ENCODE data around the gene EMCN. TPM values are rescaled to one million over a fixed set of nuclear protein-coding genes. Genes with fewer than 3 reads are reported as not detected.
"Not testable (repeated sequence)": the region's sequence is repeated elsewhere in the genome, so short reads cannot be mapped to it uniquely, and the experiment has no call there.

Gene EMCN
- polyA plus RNA-seq, 3 donors = not detected

DNA sequence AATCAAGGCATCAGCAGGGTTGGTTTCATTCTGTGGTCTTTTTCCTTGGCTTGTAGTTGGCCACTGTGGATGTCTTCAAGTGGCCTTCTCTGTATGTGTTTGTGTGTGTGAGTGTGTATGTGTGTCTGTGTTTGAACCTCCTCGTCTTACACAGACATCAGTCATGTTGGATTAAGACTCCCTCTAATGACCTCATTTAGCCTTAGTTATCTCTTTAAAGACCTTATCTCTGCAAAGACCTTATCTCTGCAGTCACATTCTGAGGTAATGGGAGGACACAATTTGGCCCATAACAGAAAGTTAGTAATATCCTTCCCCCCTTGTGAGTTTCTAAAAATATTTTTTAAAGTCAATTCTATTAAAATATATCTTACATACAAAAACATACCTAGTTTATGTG lies 126.7 kb downstream of the EMCN start:
- no peak overlapping the region for H3K4me3 Mint-ChIP-seq
- DNase-seq = no peak
- no peaks in the 10 kb centered on the region for H3K4me1 Mint-ChIP-seq
- TF ChIP-seq, protein P1, sequence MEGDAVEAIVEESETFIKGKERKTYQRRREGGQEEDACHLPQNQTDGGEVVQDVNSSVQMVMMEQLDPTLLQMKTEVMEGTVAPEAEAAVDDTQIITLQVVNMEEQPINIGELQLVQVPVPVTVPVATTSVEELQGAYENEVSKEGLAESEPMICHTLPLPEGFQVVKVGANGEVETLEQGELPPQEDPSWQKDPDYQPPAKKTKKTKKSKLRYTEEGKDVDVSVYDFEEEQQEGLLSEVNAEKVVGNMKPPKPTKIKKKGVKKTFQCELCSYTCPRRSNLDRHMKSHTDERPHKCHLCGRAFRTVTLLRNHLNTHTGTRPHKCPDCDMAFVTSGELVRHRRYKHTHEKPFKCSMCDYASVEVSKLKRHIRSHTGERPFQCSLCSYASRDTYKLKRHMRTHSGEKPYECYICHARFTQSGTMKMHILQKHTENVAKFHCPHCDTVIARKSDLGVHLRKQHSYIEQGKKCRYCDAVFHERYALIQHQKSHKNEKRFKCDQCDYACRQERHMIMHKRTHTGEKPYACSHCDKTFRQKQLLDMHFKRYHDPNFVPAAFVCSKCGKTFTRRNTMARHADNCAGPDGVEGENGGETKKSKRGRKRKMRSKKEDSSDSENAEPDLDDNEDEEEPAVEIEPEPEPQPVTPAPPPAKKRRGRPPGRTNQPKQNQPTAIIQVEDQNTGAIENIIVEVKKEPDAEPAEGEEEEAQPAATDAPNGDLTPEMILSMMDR (IDR thresholded peaks at IDR 0.05) = no peak
- H2AFZ ChIP-seq (ENCODE audit: insufficient read depth, low read depth, low read length, poor library complexity, severe bottlenecking) = no peak overlapping the region
- H3K9me3 ChIP-seq (replicated peaks in 1 of 2; ENCODE audit: control insufficient read depth in 1 of 2, insufficient read depth in 1 of 2, low read length in 2 of 2) = no peaks in the 10 kb centered on the region
- H3K36me3 ChIP-seq (replicated peaks in 1 of 2; ENCODE audit: control insufficient read depth in 1 of 2, insufficient read depth in 2 of 2, low read length in 2 of 2) = no peaks in the 10 kb centered on the region
- no peaks in the 10 kb centered on the region for H3K79me2 ChIP-seq (ENCODE audit: insufficient read depth, low read length)
- no CpG with 5 or more reads among the region's 1 CpG for WGBS (ENCODE audit: insufficient coverage)
- H3K27ac Mint-ChIP-seq = no peak overlapping the region
- intact Hi-C loops (cut with micrococcal nuclease) = no loop called here
- H3K9me3 Mint-ChIP-seq = peaks cover 0 to 3% (median 0%) of the 10 kb centered on the region in 7 donors
- H3K27me3 ChIP-seq (ENCODE audit: control insufficient read depth in 2 of 2, insufficient read depth in 2 of 2, low read length in 2 of 2) = no peaks in the 10 kb centered on the region
- no peak overlapping the region for H3K27ac ChIP-seq (ENCODE audit: low read depth in 1 of 2, low read length in 2 of 2)
- H3K4me2 ChIP-seq (replicated peaks; ENCODE audit: extremely low read depth, low read length, poor library complexity, severe bottlenecking) = no peak overlapping the region
- no peak overlapping the region for H3K4me3 ChIP-seq (replicated peaks in 1 of 3; ENCODE audit: low read depth in 2 of 3, low read length in 3 of 3)
- H3K9ac ChIP-seq (ENCODE audit: insufficient read depth, low read length, poor library complexity, severe bottlenecking) = no peak overlapping the region
- H4K20me1 ChIP-seq (ENCODE audit: insufficient read depth, low read length) = no peaks in the 10 kb centered on the region
- H3K36me3 Mint-ChIP-seq = no peaks in the 10 kb centered on the region
- H3K4me1 ChIP-seq (ENCODE audit: control insufficient read depth in 1 of 2, insufficient read depth in 2 of 2, low read length in 2 of 2) = no peaks in the 10 kb centered on the region
- no peaks in the 10 kb centered on the region for H3K27me3 Mint-ChIP-seq (ENCODE audit: low read depth in 3 of 3)

DNA sequence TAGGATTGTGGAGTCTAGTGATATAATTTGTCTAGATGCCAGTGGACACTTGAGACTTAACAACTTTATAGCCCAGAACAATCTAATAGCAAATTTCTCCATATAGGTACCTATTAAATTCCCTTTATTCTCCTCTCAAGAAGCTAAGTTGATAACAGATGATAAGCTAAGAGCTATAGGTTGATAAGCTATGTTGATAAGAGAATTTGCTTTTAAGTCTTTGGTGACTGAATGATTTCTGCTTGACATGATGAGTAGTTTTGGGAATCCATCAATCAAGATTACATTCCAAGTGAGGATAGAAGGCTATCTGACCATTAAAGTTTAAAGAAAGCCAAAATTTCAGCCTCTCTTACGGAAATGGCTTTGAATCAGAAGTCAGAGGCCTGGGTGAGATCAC lies 131.6 kb downstream of the EMCN start:
- Mint-ChIP-seq H3K4me3 (no peak overlapping the region), H3K36me3 (no peaks in the 10 kb centered on the region), H3K27ac (no peak overlapping the region), H3K27me3 (ENCODE audit: low read depth in 3 of 3) (no peaks in the 10 kb centered on the region), H3K4me1 (peaks cover 2% of the 10 kb centered on the region), H3K9me3 (peaks cover 0 to 5% (median 0%) of the 10 kb centered on the region in 7 donors)
- no peak overlapping the region for H3K4me2 ChIP-seq (replicated peaks; ENCODE audit: extremely low read depth, low read length, poor library complexity, severe bottlenecking)
- H3K27me3 ChIP-seq (ENCODE audit: control insufficient read depth in 2 of 2, insufficient read depth in 2 of 2, low read length in 2 of 2) = no peaks in the 10 kb centered on the region
- H2AFZ ChIP-seq (ENCODE audit: insufficient read depth, low read depth, low read length, poor library complexity, severe bottlenecking) = no peak overlapping the region
- H3K27ac ChIP-seq (ENCODE audit: low read depth in 1 of 2, low read length in 2 of 2) = no peak overlapping the region
- no peaks in the 10 kb centered on the region for H4K20me1 ChIP-seq (ENCODE audit: insufficient read depth, low read length)
- H3K36me3 ChIP-seq (replicated peaks in 1 of 2; ENCODE audit: control insufficient read depth in 1 of 2, insufficient read depth in 2 of 2, low read length in 2 of 2) = no peaks in the 10 kb centered on the region
- no peak overlapping the region for H3K4me3 ChIP-seq (replicated peaks in 1 of 3; ENCODE audit: low read depth in 2 of 3, low read length in 3 of 3)
- H3K9me3 ChIP-seq (replicated peaks in 1 of 2; ENCODE audit: control insufficient read depth in 1 of 2, insufficient read depth in 1 of 2, low read length in 2 of 2) = no peaks in the 10 kb centered on the region
- TF ChIP-seq, protein P1 (IDR thresholded peaks at IDR 0.05) = no peak
- intact Hi-C loops (cut with micrococcal nuclease) = no loop called here
- no peak overlapping the region for H3K9ac ChIP-seq (ENCODE audit: insufficient read depth, low read length, poor library complexity, severe bottlenecking)
- no peaks in the 10 kb centered on the region for H3K79me2 ChIP-seq (ENCODE audit: insufficient read depth, low read length)
- DNase-seq = no peak
- 60% methylated on average over 1 of the region's 1 CpG for WGBS (ENCODE audit: insufficient coverage)
- H3K4me1 ChIP-seq (ENCODE audit: control insufficient read depth in 1 of 2, insufficient read depth in 2 of 2, low read length in 2 of 2) = no peaks in the 10 kb centered on the region

DNA sequence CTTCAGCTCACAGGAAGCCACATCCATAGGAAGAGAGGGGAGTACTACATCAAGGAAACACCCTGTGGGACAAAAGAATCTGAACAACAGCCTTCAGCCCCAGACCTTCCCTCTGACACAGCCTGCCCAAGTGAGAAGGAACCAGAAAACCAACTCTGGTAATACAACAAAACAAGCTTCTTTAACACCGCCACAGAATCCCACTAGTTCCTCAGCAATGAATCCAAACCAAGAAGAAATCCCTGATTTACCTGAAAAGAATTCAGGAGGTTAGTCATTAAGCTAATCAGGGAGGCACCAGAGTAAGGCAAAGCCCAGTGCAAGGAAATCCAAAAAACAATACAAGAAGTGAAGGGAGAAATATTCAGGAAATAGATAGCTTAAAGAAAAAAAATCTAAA lies 137.4 kb downstream of the EMCN start:
- H3K36me3 ChIP-seq (replicated peaks in 1 of 2; ENCODE audit: control insufficient read depth in 1 of 2, insufficient read depth in 2 of 2, low read length in 2 of 2); H3K4me3 ChIP-seq (replicated peaks in 1 of 3; ENCODE audit: low read depth in 2 of 3, low read length in 3 of 3); H3K27me3 Mint-ChIP-seq (ENCODE audit: low read depth in 3 of 3); H3K79me2 ChIP-seq (ENCODE audit: insufficient read depth, low read length); DNase-seq; intact Hi-C loops (cut with micrococcal nuclease); H3K27me3 ChIP-seq (ENCODE audit: control insufficient read depth in 2 of 2, insufficient read depth in 2 of 2, low read length in 2 of 2); H2AFZ ChIP-seq (ENCODE audit: insufficient read depth, low read depth, low read length, poor library complexity, severe bottlenecking); H3K4me2 ChIP-seq (replicated peaks; ENCODE audit: extremely low read depth, low read length, poor library complexity, severe bottlenecking); H4K20me1 ChIP-seq (ENCODE audit: insufficient read depth, low read length); H3K4me1 ChIP-seq (ENCODE audit: control insufficient read depth in 1 of 2, insufficient read depth in 2 of 2, low read length in 2 of 2); H3K4me3 Mint-ChIP-seq; H3K27ac ChIP-seq (ENCODE audit: low read depth in 1 of 2, low read length in 2 of 2); H3K9ac ChIP-seq (ENCODE audit: insufficient read depth, low read length, poor library complexity, severe bottlenecking); H3K4me1 Mint-ChIP-seq; H3K36me3 Mint-ChIP-seq: not testable (repeated sequence)
- Mint-ChIP-seq H3K27ac (peak overlapping the region in 1 of 7 donors; percentile 5), H3K9me3 (peaks cover 0 to 10% (median 5%) of the 10 kb centered on the region in 7 donors)
- no CpG with 5 or more reads among the region's 1 CpG for WGBS (ENCODE audit: insufficient coverage)
- H3K9me3 ChIP-seq (replicated peaks in 1 of 2; ENCODE audit: control insufficient read depth in 1 of 2, insufficient read depth in 1 of 2, low read length in 2 of 2) = peaks cover 0 to 16% of the 10 kb centered on the region in 2 donors

Data from CD14-positive monocyte (primary cell).